GM18867 (cell line): ENCODE data around the gene SDHA.
A peak's percentile ranks its signal among the peaks of the same experiment; 100 is the strongest.

ENCODE experiments used
- ATAC-seq: cut with Tn5 transposase; IDR thresholded peaks from one replicate; pipeline ENCODE4 v1.9.1; 2021; ENCODE audit warnings: mild to moderate bottlenecking, moderate library complexity; ENCODE audit not compliant: unreplicated experiment

The SDHA gene

DNA sequence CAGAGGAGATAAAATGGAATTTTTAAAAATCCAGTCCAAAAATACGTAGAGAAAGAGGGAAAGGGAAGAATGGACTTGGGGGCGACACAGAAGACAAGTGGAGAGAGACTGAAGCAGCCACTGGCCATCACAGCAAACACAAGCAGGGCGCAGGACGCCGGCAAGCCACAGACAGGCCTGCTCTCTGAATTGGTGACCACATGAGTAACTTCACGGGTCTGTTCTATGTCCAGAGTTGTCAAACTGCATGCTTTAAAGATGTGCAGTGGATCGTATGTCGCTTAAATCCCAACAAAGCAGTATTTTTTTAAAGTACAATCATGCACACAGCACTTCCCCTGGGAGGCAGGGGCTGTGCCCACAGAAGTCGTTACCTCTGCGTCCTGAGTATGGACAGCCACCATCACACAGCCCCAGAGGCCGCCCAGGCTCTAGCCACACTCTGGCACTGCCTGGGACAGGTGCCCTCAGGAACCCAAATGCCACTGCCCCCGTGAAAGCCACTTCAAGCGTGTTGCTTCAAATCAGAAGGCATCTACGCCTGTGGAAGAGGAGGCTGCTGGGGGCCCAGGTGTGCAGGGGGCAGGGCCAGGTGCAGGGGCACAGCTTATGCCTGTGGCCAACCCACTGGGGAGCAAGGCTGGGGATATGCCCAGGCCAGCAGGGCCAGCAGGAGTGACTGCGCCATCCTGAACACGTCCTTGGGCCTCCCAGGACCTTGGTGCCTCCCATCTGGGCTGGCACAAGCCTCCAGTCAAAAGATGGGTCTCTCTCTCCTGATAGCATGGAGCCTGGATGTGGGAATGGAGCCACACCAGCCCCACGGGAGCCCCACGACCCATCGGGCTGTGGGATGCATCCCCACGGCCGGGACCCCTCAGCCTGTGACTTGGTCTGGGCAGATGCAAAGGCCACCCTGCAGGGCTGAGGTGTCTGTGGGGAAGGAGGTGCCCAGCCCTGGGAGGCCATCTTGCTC, 32.7 kb upstream of the SDHA start:
- ATAC-seq: no peak

DNA sequence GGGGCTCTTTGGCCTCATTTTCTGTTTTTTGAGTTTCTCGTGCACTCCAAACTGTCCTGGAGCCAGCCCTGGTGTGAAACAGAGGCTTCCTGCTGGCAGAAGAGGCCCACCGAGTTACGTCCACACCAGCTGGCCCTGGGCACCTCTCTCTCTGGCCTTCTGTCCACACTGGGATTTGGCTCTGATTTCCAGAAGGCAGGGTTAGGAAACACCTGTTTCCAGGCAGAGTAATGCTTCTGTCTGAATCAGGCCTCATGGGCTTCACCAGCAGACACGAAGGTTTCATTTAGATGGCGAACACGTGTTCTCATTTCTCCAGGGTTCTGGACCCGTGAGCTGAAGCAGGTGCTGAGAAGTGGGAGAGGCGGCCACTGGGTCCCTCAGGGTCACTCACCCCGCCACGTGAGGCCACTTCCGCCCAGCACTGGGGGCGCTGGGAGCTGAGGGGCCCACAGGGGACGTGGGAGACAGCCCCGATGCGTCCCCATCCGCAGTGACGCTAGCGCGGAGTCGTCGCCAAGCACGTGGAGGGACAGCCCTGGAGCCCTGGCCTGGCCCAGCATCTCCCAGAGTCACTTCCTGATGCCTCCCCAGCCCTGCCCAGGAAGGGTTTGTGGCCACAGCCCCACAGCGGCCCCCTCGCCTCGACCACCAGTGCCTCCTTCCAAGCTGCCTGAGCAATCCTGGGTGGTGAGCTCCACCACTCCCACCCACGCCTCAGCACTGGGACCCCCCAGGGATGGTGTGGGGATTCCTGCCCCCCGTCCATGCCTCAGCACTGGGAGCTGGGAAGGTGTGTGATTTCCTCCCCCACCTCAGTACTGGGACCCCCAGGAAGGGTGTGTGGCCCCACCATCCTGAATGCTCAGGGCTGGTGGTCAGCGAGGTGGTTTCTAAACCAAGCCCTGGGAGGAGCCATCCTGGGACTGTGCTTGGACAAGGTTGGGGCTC, 31.8 kb upstream of the SDHA start:
- ATAC-seq: no peak

DNA sequence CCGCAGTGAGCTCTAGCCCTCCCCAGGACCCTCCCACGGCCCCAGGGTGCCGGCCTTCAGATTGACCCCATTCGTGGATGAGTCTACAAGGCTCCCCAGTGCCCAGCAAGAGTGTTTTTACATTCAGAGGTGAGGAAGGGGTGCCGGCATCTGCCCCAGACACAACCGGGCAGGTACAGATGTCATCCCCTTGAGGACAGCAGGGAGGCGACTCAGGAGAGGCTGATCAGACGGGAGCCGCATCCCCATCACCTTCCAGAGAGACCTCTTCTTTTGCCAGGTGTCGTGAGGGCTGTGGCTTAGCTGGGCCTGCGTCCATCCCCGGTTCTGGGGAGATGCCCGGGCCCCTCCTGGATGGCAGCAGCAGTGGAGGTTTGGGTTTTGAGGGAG, 31.1 kb upstream of the SDHA start:
- no peak for ATAC-seq

DNA sequence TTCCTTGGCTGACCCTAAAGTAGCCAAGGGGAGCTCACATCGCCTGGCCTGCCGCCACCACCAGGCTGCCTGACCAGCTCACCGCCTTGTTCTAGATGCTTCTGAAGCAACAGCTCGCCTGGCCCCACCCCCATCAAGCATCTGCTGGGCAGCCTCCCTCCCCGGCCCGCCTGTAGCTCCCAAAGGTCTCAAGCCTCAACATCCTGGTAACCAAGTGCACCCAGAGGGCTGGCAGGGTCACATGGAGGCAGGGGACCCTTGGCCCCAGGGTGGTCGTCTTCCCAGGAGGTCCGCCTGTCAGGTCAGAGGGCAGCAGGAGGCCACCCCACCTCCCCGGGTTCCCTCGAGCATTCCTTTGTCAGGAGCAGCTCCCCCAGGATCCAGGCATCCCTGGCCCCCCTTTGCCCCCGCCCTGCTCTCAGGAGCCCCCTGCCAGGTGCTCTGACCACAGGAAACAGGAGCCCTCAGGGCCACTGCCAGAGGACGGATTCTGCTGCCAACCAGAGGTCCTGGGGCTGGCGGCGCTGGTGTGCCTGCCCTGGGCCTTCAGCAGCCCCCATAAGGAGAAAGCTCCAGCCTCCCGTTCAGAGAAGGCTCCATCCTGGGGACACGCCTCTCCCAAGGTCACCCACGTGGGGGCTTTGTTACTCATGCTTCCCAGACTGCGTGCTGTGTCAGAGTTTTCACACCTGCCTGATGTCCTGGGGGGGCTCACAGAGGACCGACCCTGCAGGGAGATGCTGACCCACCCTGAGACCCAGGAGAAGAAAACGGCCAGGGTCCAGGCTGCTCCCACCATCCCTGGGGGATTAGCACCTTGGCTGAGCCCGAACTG, 30.3 kb upstream of the SDHA start:
- no peak for ATAC-seq

DNA sequence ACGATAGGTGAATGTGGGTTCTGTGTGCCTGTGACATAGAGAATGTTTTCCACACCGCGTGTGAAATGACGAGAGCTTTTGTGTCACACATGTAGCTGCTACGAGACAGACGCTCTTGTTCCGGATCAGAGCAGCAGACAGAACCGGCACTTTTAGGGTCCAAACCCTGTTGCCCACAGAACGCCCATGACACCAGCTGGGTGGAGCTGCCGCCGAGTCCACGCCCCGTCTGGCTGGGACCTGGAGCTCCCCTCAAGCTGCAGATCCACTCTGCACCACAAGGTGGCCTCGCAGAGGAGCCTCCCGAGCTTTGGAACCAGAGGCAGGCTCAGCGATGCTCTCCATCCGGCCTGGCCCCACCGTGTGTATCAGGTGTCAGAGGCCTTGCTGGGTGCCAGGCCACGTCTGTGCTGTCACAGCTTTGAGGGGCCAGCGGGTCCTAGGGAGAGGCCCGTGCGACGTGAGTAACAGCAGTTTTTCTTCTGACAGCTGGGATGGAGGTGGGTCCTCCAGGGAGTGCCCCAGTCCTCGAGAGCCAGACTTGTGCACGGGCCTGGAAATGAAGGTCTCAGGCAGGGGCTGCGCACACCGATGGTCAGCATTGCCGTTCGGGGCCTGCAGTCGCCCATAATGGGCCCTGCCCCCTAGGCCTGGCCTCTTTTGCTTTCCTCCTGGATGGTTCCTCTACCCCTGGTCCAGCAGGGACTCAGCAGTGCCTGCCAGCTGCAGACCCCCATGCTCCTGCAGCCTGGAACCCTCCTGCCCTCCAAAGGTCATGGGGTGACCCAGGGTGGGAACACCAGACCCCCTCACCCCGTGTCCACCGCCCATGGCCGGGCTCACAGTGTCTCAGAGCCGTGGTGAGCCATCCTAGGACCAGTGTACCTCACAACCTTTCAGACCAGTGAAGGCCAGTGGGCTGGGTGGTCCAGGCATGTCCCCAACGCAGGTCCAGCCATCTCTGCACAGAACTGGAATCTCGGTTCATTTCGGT, 29.3 kb upstream of the SDHA start:
- peak; percentile 79 for ATAC-seq

DNA sequence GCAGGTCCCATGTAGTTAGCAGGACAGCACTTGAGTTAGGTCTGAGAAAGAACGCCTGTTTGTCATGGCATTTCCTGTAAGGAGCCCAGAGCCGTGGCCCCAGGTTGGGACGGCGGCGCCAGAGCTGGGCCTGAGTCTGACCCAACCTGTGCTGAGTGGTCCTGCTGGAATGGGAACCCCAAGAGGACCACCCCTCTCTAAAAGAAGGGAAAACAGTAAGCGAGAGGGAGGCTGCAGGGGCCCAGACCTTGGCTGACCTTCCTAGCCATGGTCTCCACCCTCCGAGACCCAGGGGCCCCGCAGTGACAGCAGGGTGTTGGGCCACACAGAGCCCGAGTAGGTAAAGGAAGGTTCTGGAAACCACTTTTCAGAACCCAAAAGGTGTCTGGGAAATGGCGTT, 28.6 kb upstream of the SDHA start:
- no peak for ATAC-seq

DNA sequence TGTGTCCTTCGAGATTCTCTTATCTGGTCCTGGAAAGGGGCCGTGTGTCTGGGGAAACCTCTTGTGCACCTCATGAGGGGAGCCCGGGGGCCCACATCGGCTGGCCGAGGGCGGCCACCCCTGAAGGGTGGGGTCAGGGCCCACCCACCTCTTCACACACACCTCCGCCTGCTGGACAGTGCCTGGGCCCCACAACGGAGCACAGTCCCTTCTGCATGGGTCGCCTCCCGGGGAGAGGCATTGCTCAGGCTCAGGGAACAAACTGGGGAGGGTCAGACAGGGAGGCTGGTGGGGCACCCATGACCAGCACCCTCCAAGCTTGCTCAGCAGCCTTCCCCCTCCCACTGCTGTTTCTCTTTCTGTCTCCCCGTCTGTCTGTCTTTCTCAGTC, 28.1 kb upstream of the SDHA start:
- ATAC-seq: no peak

DNA sequence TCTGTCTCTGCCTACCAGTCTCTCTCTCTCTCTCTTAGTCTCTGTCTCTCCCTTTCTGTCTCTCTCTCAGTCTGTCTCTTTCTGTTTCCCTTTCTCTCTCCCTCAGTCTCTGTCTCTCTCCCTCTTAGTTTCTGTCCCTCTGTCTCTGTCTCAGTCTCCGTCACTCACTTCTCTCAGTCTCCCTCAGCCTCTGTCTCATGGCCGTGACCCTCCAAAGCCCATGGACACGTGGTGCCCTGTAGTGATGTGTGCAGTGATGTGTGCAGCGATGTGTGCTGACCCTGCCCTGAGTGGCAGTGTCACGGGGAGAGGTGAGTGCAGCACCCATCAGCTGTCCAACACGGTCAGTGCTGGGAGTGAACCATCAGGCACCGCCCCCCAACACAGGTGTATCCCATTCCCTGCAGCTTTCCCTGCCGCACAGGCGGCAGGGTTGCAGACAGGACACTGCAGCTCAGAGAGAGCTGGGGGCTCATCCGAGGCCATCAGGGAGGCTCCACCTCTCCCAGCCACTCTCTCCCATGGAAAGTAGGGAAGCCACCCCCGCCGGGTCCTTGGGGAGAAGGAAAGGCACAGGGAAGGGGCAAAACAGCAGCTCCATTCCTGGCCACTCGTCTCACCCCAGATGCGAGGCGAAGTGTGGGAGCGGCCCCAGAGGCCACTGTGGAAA, 27.6 kb upstream of the SDHA start:
- ATAC-seq: peak; percentile 36

DNA sequence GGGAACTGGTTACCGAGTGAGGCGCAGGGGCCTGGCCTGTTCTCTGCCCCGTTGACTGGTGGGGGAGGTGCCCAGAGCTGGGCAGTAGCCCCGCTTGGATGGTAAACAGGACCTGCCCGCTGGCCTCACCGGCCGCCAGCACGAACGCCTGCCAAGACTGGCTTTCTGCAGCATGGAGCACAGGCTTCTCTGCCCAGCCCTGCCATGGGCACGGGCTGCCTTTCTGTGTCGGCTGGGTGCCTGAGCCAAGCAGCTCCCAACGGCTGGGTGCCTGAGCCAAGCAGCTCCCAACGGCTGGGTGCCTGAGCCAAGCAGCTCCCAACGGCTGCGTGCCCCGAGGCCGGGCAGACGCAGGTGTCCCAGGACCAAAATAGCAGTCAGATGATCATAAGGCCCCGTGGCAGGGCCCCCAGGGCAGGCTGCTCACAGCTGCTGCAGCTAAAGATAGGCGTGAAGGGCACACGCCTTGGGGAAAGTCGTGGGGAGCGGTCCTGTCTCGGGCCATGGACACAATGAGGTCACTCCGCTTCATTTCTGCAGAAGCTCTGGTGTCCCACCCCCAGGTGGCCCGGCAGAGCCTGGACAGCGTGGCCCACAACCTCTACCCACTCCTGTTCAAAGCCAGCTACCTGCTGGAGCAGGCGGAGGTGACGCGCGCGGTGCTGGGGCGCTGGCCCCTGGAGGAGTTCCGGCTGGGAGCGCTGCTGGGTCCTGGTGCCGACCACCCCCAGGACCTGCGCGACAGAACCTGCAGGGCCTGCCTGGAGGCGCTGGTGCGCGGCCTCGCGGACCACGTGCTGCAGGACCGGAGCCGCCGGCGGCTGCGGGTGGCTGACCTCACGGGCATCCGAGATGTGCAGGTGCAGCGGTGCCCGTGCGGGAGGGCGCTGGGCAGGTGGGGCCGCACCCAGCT, 26.8 kb upstream of the SDHA start, which contains the start of gene LRRC14B:
TSS of gene LRRC14B (plus strand) at position 460 of the 913 bp plus-strand sequence. CDS start at position 504, 44 bp downstream.
- ATAC-seq: peak; percentile 40

DNA sequence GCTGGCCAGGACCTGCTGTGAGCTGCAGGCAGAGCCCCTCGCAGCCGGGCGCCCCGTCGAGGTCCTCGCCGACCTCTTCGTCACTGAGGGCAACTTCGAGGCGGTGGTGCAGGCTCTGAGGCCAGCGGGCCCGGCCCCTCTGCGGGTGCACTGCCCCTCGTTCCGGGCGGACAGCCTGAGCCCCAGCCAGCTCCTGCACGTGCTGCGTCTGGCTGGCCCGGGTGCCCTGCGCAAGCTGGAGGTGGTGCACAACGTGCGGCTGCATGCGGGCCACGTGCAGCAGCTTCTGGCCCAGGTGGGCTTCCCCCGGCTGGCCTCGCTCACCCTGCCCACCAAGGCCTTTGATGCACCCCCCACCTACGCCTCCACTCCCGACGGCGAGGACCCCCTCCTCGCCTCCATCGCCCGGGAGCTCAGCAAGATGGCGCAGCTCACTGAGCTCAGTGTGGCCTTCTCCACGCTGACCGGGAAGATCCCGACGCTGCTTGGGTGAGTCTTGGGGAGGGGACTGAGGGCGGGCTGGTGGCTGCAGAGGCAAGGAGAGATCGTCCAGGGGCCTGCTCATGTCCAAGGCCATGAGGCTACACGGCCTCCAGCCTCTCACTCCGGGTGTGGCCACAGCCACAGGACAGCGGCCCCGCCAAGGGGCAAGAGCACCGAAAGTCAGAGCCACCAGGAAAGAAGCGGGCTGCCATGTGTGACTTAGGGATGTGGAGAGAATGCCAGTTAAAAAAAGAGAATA, 26.0 kb upstream of the SDHA start:
- no peak for ATAC-seq

DNA sequence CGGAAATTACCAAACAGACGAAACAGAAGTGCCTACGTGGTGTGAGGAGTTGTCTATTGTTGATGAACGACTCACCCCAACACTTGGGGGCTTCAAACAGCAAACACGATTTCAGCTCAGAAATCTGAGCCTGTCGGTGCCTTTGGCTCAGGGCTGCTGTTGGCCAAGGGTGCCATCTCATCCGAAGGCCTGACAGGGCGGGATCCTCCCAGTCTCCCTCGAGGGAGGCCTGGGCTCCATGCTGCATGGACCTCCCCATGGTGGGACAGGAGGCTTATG, 25.5 kb upstream of the SDHA start:
- ATAC-seq: no peak

DNA sequence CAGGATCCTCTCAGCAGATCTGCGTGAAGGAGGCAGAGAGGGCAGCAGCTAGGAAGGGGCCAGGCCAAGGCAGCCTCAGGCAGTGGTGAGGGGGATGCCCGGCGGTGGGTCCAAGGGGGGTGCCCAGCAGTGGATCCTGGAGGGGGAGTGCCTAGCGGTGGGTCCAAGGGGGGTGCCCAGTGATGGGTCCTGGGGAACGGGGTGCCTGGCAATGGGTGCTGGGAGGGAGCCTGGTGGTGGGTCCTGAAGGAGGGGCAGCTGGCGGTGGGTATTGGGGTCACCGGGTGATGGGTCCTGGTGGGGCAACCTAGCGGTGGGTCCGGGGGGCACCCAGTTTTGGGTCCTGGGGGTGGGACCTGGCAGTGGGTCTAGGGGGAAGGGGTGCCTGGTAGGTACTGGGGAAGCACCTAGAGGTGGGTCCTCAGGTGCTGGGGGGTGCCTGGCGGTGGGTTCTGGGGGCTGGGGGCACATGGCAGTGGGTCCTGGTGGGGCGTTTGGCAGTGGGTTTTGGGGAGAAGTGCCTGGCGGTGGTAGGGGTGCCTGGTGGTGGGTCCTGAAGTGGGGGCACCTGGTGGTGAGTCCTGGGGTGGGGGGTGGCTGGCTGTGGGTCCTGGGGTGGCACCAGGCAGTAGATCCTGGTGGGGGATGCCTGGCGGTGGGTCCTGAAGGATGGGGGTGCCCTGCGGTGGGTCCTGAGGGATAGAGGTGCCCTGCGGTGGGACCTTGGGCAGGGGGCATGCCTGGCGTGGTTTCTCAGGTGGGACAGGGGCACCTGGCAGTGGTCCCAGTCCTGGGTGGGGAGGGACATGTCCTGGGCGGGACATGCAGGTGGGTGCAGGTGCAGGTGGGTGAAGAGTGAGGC, 24.9 kb upstream of the SDHA start:
- ATAC-seq: no peak

DNA sequence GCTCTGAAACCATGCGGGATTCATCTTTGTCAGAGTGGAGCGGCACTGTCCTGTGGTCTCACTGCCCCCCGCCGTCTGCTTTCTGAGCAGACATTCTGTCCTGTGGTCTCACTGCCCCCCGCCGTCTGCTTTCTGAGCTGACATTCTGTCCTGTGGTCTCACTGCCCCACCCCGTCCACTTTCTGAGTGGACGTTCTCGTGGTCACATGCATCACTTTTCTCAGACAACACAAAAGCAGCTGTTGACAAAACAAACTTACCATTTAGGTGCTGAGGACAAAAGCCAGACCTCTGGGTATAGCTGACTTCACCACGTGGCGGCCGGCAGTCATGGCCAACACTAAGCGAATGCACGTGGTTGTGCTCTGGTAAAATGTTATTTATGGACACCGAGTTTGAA, 24.0 kb upstream of the SDHA start:
- ATAC-seq: no peak

DNA sequence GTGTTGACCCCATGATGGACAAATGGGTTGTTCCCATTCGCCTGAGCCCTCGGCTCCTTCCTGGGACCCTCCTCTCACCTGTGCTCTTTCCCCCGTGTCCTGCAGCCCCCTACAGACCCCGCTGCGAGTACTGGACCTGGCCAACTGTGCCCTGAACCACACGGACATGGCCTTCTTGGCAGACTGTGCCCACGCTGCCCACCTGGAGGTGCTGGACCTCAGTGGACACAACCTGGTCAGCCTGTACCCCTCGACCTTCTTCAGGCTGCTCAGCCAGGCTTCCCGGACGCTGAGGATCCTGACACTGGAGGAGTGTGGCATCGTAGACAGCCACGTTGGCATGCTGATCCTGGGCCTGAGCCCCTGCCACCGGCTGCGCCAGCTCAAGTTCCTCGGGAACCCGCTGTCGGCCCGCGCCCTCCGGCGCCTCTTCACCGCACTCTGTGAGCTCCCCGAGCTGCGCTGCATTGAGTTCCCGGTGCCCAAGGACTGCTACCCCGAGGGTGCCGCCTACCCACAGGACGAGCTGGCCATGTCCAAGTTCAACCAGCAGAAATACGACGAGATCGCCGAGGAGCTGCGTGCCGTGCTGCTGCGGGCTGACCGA, 23.4 kb upstream of the SDHA start:
- no peak for ATAC-seq

DNA sequence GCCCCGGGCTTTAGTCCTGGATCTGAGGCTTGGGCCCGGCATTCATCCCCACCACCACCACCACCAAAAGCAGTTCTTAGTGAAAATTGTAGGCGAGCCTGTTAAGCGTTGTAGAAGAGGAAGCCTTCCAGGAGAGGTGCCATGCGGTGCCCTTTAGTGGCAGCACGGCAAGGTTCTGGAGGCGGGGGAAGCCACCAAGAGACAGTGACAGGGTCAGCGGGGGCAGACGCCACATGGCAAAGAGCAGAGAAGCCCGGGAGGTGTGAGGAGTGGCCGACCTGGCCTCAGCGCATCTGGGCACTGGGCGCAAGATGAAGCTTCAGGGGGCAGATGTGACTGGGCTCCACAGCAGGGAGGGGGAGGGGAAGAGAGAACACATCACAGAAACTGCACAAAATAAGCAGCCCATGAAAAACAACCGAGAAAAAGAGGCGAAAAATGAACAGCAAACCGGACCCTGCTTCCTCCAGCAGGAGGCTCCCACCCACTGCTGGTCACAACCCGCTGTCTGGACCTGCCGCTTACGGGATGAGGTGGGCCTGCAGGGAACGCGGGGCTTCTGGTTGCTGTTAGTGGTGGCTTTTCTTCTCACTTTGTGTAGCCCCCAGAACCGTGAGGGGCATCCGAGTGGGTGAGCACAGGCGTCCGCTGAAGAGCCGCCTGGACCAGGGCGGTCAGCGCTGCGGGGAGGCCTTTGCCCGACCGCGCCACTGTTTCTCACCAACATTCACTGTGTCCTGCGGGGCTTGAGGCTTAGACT, 22.5 kb upstream of the SDHA start:
- ATAC-seq: no peak
